Mucosa of stomach (tissue), 1 donor: ENCODE measurements around the gene NEUROG1.

ENCODE experiments used
- H3K27me3 ChIP-seq: one replicate; pipeline ENCODE4 v1.7.0; 2013; ENCODE audit warnings: mild to moderate bottlenecking, low read length; ENCODE audit not compliant: control insufficient read depth, insufficient read depth
- H3K36me3 ChIP-seq: one replicate; pipeline ENCODE4 v1.7.0; 2013; ENCODE audit warnings: low read length; ENCODE audit not compliant: control insufficient read depth, insufficient read depth
- H3K4me1 ChIP-seq: one replicate; pipeline ENCODE4 v1.7.0; 2013; ENCODE audit warnings: mild to moderate bottlenecking, low read length; ENCODE audit not compliant: control insufficient read depth, insufficient read depth
- H3K4me3 ChIP-seq: one replicate; pipeline ENCODE4 v1.7.0; 2013; ENCODE audit warnings: low read length
- H3K9ac ChIP-seq: one replicate; pipeline ENCODE4 v1.7.0; 2013; ENCODE audit warnings: mild to moderate bottlenecking, low read length, moderate library complexity
- H3K9me3 ChIP-seq: one replicate; pipeline ENCODE4 v1.7.0; 2013; ENCODE audit warnings: mild to moderate bottlenecking, low read length, moderate library complexity; ENCODE audit not compliant: control insufficient read depth
- donor health status: Pancreatic carcinoma.

NEUROG1 gene

GRCh38 chr5:135521964-135522363 is 13.8 kb downstream of the NEUROG1 start:
- H3K36me3 ChIP-seq: no peaks in the 10 kb centered on the region
- no peak overlapping the region for H3K9ac ChIP-seq
- no peak overlapping the region for H3K4me3 ChIP-seq
- no peaks in the 10 kb centered on the region for H3K9me3 ChIP-seq
- no peaks in the 10 kb centered on the region for H3K4me1 ChIP-seq
- peaks cover 2% of the 10 kb centered on the region for H3K27me3 ChIP-seq

GRCh38 chr5:135517631-135518030 is 18.1 kb downstream of the NEUROG1 start:
- Histone ChIP-seq H3K9ac (no peak overlapping the region), H3K27me3 (peaks cover 2% of the 10 kb centered on the region), H3K9me3 (no peaks in the 10 kb centered on the region), H3K4me1 (no peaks in the 10 kb centered on the region), H3K4me3 (no peak overlapping the region), H3K36me3 (no peaks in the 10 kb centered on the region)

- Histone ChIP-seq H3K4me3 (no peak overlapping the region), H3K36me3 (no peaks in the 10 kb centered on the region), H3K9ac (no peak overlapping the region), H3K9me3 (no peaks in the 10 kb centered on the region), H3K27me3 (peaks cover 15% of the 10 kb centered on the region), H3K4me1 (no peaks in the 10 kb centered on the region)
Observed at GRCh38 chr5:135514116-135514515, 21.6 kb downstream of the NEUROG1 start.

- Histone ChIP-seq H3K4me3 (no peak overlapping the region), H3K9ac (no peak overlapping the region), H3K9me3 (no peaks in the 10 kb centered on the region), H3K4me1 (no peaks in the 10 kb centered on the region), H3K36me3 (no peaks in the 10 kb centered on the region), H3K27me3 (peaks cover 28% of the 10 kb centered on the region)
Observed at GRCh38 chr5:135511761-135512575, 23.8 kb downstream of the NEUROG1 start.

- Histone ChIP-seq H3K4me3 (no peak overlapping the region), H3K36me3 (no peaks in the 10 kb centered on the region), H3K9ac (no peak overlapping the region), H3K27me3 (peaks cover 29% of the 10 kb centered on the region), H3K4me1 (no peaks in the 10 kb centered on the region), H3K9me3 (no peaks in the 10 kb centered on the region)
Observed at GRCh38 chr5:135509995-135510394, 25.8 kb downstream of the NEUROG1 start.

GRCh38 chr5:135508496-135509005 is 27.2 kb downstream of the NEUROG1 start:
- Histone ChIP-seq H3K4me1 (no peaks in the 10 kb centered on the region), H3K4me3 (no peak overlapping the region), H3K9ac (no peak overlapping the region), H3K27me3 (peaks cover 38% of the 10 kb centered on the region), H3K9me3 (no peaks in the 10 kb centered on the region), H3K36me3 (no peaks in the 10 kb centered on the region)

- peaks cover 43% of the 10 kb centered on the region for H3K27me3 ChIP-seq
- H3K36me3 ChIP-seq: no peaks in the 10 kb centered on the region
- no peak overlapping the region for H3K9ac ChIP-seq
- H3K4me3 ChIP-seq: no peak overlapping the region
- no peaks in the 10 kb centered on the region for H3K4me1 ChIP-seq
- no peaks in the 10 kb centered on the region for H3K9me3 ChIP-seq
Observed at GRCh38 chr5:135505973-135506372, 29.8 kb downstream of the NEUROG1 start.

GRCh38 chr5:135504376-135504775 is 31.4 kb downstream of the NEUROG1 start:
- peaks cover 30% of the 10 kb centered on the region for H3K27me3 ChIP-seq
- no peaks in the 10 kb centered on the region for H3K4me1 ChIP-seq

GRCh38 chr5:135503871-135504270 is 31.9 kb downstream of the NEUROG1 start:
- no peak overlapping the region for H3K9ac ChIP-seq
- no peaks in the 10 kb centered on the region for H3K36me3 ChIP-seq
- peaks cover 27% of the 10 kb centered on the region for H3K27me3 ChIP-seq
- H3K4me1 ChIP-seq: no peaks in the 10 kb centered on the region
- H3K9me3 ChIP-seq: no peaks in the 10 kb centered on the region
- no peak overlapping the region for H3K4me3 ChIP-seq

More at GRCh38 chr5:135504376-135504775, 31.4 kb downstream of the NEUROG1 start:
- H3K9ac ChIP-seq: no peak overlapping the region
- H3K9me3 ChIP-seq: no peaks in the 10 kb centered on the region
- no peak overlapping the region for H3K4me3 ChIP-seq
- H3K36me3 ChIP-seq: no peaks in the 10 kb centered on the region

- Histone ChIP-seq H3K9ac (no peak overlapping the region), H3K4me1 (no peaks in the 10 kb centered on the region), H3K36me3 (no peaks in the 10 kb centered on the region), H3K9me3 (no peaks in the 10 kb centered on the region), H3K27me3 (peaks cover 20% of the 10 kb centered on the region), H3K4me3 (no peak overlapping the region)
Observed at GRCh38 chr5:135502836-135503520, 32.8 kb downstream of the NEUROG1 start.

GRCh38 chr5:135501965-135502364 is 33.8 kb downstream of the NEUROG1 start:
- Histone ChIP-seq H3K36me3 (no peaks in the 10 kb centered on the region), H3K4me1 (no peaks in the 10 kb centered on the region), H3K27me3 (peaks cover 19% of the 10 kb centered on the region), H3K4me3 (no peak overlapping the region), H3K9me3 (no peaks in the 10 kb centered on the region), H3K9ac (no peak overlapping the region)

GRCh38 chr5:135498637-135498995 is 37.1 kb downstream of the NEUROG1 start:
- Histone ChIP-seq H3K9me3 (no peaks in the 10 kb centered on the region), H3K9ac (no peak overlapping the region), H3K36me3 (no peaks in the 10 kb centered on the region), H3K27me3 (peaks cover 15% of the 10 kb centered on the region), H3K4me1 (no peaks in the 10 kb centered on the region), H3K4me3 (no peak overlapping the region)
